Endothelial cell (in vitro differentiated cells): ENCODE data around the gene ROBO2. TPM values are rescaled to one million over a fixed set of nuclear protein-coding genes. Genes with fewer than 3 reads are reported as not detected.

Experiments
- DNase-seq: peaks from one replicate; pipeline ENCODE4 v3.0.0; 2021; ENCODE audit warnings: low spot score
- H3K27ac Mint-ChIP-seq: one replicate; pipeline ENCODE4 v1.8.0; 2021; ENCODE audit warnings: mixed read lengths, inconsistent platforms; ENCODE audit not compliant: unreplicated experiment
- H3K27me3 Mint-ChIP-seq: one replicate; pipeline ENCODE4 v1.8.0; 2021; ENCODE audit warnings: mild to moderate bottlenecking, moderate library complexity, mixed read lengths, inconsistent platforms; ENCODE audit not compliant: unreplicated experiment
- H3K36me3 Mint-ChIP-seq: one replicate; pipeline ENCODE4 v1.8.0; 2021; ENCODE audit warnings: mild to moderate bottlenecking, low read depth, mixed read lengths, inconsistent platforms; ENCODE audit not compliant: unreplicated experiment
- H3K4me1 Mint-ChIP-seq: one replicate; pipeline ENCODE4 v1.8.0; 2021; ENCODE audit warnings: mild to moderate bottlenecking, mixed read lengths, inconsistent platforms; ENCODE audit not compliant: unreplicated experiment
- H3K4me3 Mint-ChIP-seq: one replicate; pipeline ENCODE4 v1.8.0; 2021; ENCODE audit warnings: mild to moderate bottlenecking, mixed read lengths, inconsistent platforms; ENCODE audit not compliant: unreplicated experiment
- H3K9me3 Mint-ChIP-seq: one replicate; pipeline ENCODE4 v1.8.0; 2021; ENCODE audit warnings: mixed read lengths, inconsistent platforms; ENCODE audit not compliant: unreplicated experiment
- CTCF ChIP-seq: fragments of 200-600 bp; sonication (generic); IDR thresholded peaks from one replicate; pipeline ENCODE4 v1.5.0; 2021; ENCODE audit warnings: antibody characterized with exemption; ENCODE audit not compliant: unreplicated experiment
- total RNA-seq: library from RNA; stranded (reverse); fragmentation: NEBNext Ultra II Directional; extraction: Animal tissue kit (Norgen Biotek cat#: 25700); gene quantifications from one replicate; pipeline ENCODE4 v1.2.1, GENCODE V29; 2021; ENCODE audit not compliant: unreplicated experiment

The ROBO2 gene
- total RNA-seq, 1 donor from 2014 or later: 2.5 TPM

- Mint-ChIP-seq H3K27me3 (no peaks in the 10 kb centered on the region), H3K36me3 (no peaks in the 10 kb centered on the region), H3K9me3 (no peaks in the 10 kb centered on the region), H3K4me1 (peaks cover 5% of the 10 kb centered on the region), H3K4me3 (no peak overlapping the region), H3K27ac (no peak overlapping the region)
- TF ChIP-seq CTCF: no peak
- no peak for DNase-seq
Observed at GRCh38 chr3:77158730-77159581, 119.1 kb downstream of the ROBO2 start.

GRCh38 chr3:77160931-77161497 is 121.1 kb downstream of the ROBO2 start:
- Mint-ChIP-seq H3K27ac (no peak overlapping the region), H3K9me3 (no peaks in the 10 kb centered on the region), H3K4me3 (no peak overlapping the region), H3K27me3 (no peaks in the 10 kb centered on the region), H3K36me3 (no peaks in the 10 kb centered on the region), H3K4me1 (peaks cover under 1% of the 10 kb centered on the region)
- TF ChIP-seq CTCF: no peak
- DNase-seq: no peak

GRCh38 chr3:77169823-77170222 is 129.9 kb downstream of the ROBO2 start:
- no peak for TF ChIP-seq CTCF
- Mint-ChIP-seq H3K4me3 (no peak overlapping the region), H3K27ac (no peak overlapping the region), H3K4me1 (peaks cover 7% of the 10 kb centered on the region), H3K9me3 (no peaks in the 10 kb centered on the region), H3K36me3 (no peaks in the 10 kb centered on the region), H3K27me3 (no peaks in the 10 kb centered on the region)
- no peak for DNase-seq

- TF ChIP-seq CTCF: no peak
- Mint-ChIP-seq H3K27ac (no peak overlapping the region), H3K27me3 (no peaks in the 10 kb centered on the region), H3K36me3 (no peaks in the 10 kb centered on the region), H3K9me3 (no peaks in the 10 kb centered on the region), H3K4me1 (peaks cover 12% of the 10 kb centered on the region), H3K4me3 (no peak overlapping the region)
- DNase-seq: no peak
Observed at GRCh38 chr3:77171026-77171425, 131.1 kb downstream of the ROBO2 start.

- H3K27me3 Mint-ChIP-seq: no peaks in the 10 kb centered on the region
- DNase-seq: no peak
- no peaks in the 10 kb centered on the region for H3K9me3 Mint-ChIP-seq
- H3K27ac Mint-ChIP-seq: no peak overlapping the region
- peaks cover 5% of the 10 kb centered on the region for H3K4me1 Mint-ChIP-seq
- no peaks in the 10 kb centered on the region for H3K36me3 Mint-ChIP-seq
- TF ChIP-seq CTCF: no peak
- no peak overlapping the region for H3K4me3 Mint-ChIP-seq
Observed at GRCh38 chr3:77179762-77180161, 139.9 kb downstream of the ROBO2 start.
